ENCODE results near the gene RASGRP3.

Gene RASGRP3

GRCh38 chr2:33488715-33489540 lies 12.5 kb downstream of the RASGRP3 start:
- H3K4me3 ChIP-seq (replicated peaks; ENCODE audit: insufficient read depth, low read length): no peak overlapping the region
- TF ChIP-seq CTCF (IDR thresholded peaks at IDR 0.05; ENCODE audit: insufficient read depth, low read length) (no peak), SPI1 (IDR thresholded peaks at IDR 0.05; ENCODE audit: borderline replicate concordance, low read depth) (no peak), GABPA (IDR thresholded peaks at IDR 0.05; ENCODE audit: low read depth) (no peak), POLR2AphosphoS5 (IDR thresholded peaks at IDR 0.05; ENCODE audit: low read depth) (no peak), REST (IDR thresholded peaks at IDR 0.05; ENCODE audit: insufficient replicate concordance, low read depth) (no peak)
- H3K27me3 ChIP-seq (ENCODE audit: insufficient read depth, poor library complexity, severe bottlenecking): no peaks in the 10 kb centered on the region
- H3K27ac ChIP-seq (replicated peaks): no peak overlapping the region
- DNase-seq (ENCODE audit: low read depth in 1 of 2, low spot score in 1 of 2): no peak

- TF ChIP-seq POLR2AphosphoS5 (IDR thresholded peaks at IDR 0.05; ENCODE audit: low read depth) (no peak), SPI1 (IDR thresholded peaks at IDR 0.05; ENCODE audit: borderline replicate concordance, low read depth) (no peak), REST (IDR thresholded peaks at IDR 0.05; ENCODE audit: insufficient replicate concordance, low read depth) (no peak), GABPA (IDR thresholded peaks at IDR 0.05; ENCODE audit: low read depth) (no peak), CTCF (IDR thresholded peaks at IDR 0.05; ENCODE audit: insufficient read depth, low read length) (no peak)
- Histone ChIP-seq H3K27me3 (ENCODE audit: insufficient read depth, poor library complexity, severe bottlenecking) (no peaks in the 10 kb centered on the region), H3K27ac (replicated peaks) (no peak overlapping the region), H3K4me3 (replicated peaks; ENCODE audit: insufficient read depth, low read length) (no peak overlapping the region)
- DNase-seq (ENCODE audit: low read depth in 1 of 2, low spot score in 1 of 2): no peak
Observed at GRCh38 chr2:33489835-33490431, 13.5 kb downstream of the RASGRP3 start.

- TF ChIP-seq REST (IDR thresholded peaks at IDR 0.05; ENCODE audit: insufficient replicate concordance, low read depth): peak; percentile 85
- TF ChIP-seq CTCF (IDR thresholded peaks at IDR 0.05; ENCODE audit: insufficient read depth, low read length): no peak
- TF ChIP-seq GABPA (IDR thresholded peaks at IDR 0.05; ENCODE audit: low read depth): no peak
- Histone ChIP-seq H3K27me3 (ENCODE audit: insufficient read depth, poor library complexity, severe bottlenecking) (no peaks in the 10 kb centered on the region), H3K27ac (replicated peaks) (no peak overlapping the region), H3K4me3 (replicated peaks; ENCODE audit: insufficient read depth, low read length) (no peak overlapping the region)
- no peak for DNase-seq (ENCODE audit: low read depth in 1 of 2, low spot score in 1 of 2)
Observed at GRCh38 chr2:33491441-33492084, 15.1 kb downstream of the RASGRP3 start.
